OCI-LY1 (cell line): Measurements from ENCODE around the gene SLC29A3.
A peak's percentile ranks its signal among the peaks of the same experiment; 100 is the strongest.

Experiments used
- H2AFZ ChIP-seq: fragments of 200-600 bp; sonication (generic), shearing (Covaris generic); 2 replicates; pipeline ENCODE4 v1.6.0; 2014; ENCODE audit warnings: antibody characterized with exemption, mild to moderate bottlenecking, low read length
- H3F3A ChIP-seq: fragments of 200-600 bp; sonication (generic), shearing (Covaris generic); 2 replicates; pipeline ENCODE4 v1.6.0; 2014; ENCODE audit warnings: mild to moderate bottlenecking, antibody characterized with exemption, low read length, moderate library complexity; ENCODE audit not compliant: insufficient read depth
- H3K27ac ChIP-seq: fragments of 200-600 bp; sonication (generic); 2 replicates; pipeline ENCODE4 v1.5.1; 2014; ENCODE audit warnings: low read length, mixed run types, mild to moderate bottlenecking, low read depth; ENCODE audit not compliant: poor library complexity, severe bottlenecking
- H3K27me3 ChIP-seq: fragments of 200-600 bp; sonication (generic); 2 replicates; pipeline ENCODE4 v1.6.0; 2014; ENCODE audit warnings: antibody characterized with exemption, mild to moderate bottlenecking, low read length, moderate library complexity; ENCODE audit not compliant: insufficient read depth
- H3K36me3 ChIP-seq: fragments of 200-600 bp; sonication (generic); 2 replicates; pipeline ENCODE4 v1.6.1; 2014; ENCODE audit warnings: mild to moderate bottlenecking, antibody characterized with exemption, low read length, moderate library complexity, mixed read lengths; ENCODE audit not compliant: insufficient read depth
- H3K4me1 ChIP-seq: fragments of 200-600 bp; sonication (generic); 2 replicates; pipeline ENCODE4 v1.5.1; 2014; ENCODE audit warnings: mild to moderate bottlenecking, low read length, moderate library complexity; ENCODE audit not compliant: insufficient read depth, severe bottlenecking
- H3K4me2 ChIP-seq: fragments of 200-600 bp; sonication (generic), shearing (Covaris generic); 2 replicates; pipeline ENCODE4 v1.6.1; 2014; ENCODE audit warnings: low read length
- H3K4me3 ChIP-seq: fragments of 200-600 bp; sonication (generic); 2 replicates; pipeline ENCODE4 v1.5.1; 2014; ENCODE audit warnings: low read length, low read depth, mild to moderate bottlenecking, mixed read lengths; ENCODE audit not compliant: poor library complexity, severe bottlenecking
- H3K79me2 ChIP-seq: fragments of 200-600 bp; shearing (Covaris generic); 2 replicates; pipeline ENCODE4 v1.6.1; 2016; ENCODE audit warnings: mixed run types, low read length, mixed read lengths; ENCODE audit not compliant: insufficient read depth
- H3K9ac ChIP-seq: fragments of 200-600 bp; sonication (generic), shearing (Covaris generic); 2 replicates; pipeline ENCODE4 v1.6.1; 2014; ENCODE audit warnings: mild to moderate bottlenecking, low read length, mixed read lengths
- H3K9me2 ChIP-seq: fragments of 200-600 bp; sonication (generic), shearing (Covaris generic); 2 replicates; pipeline ENCODE4 v1.6.1; 2014; ENCODE audit warnings: low read depth, mild to moderate bottlenecking, low read length, mixed read lengths
- H3K9me3 ChIP-seq: fragments of 200-600 bp; shearing (Covaris generic); 2 replicates; pipeline ENCODE4 v1.6.1; 2014; ENCODE audit warnings: low read length, mixed read lengths
- H4K20me1 ChIP-seq: fragments of 200-600 bp; sonication (generic), shearing (Covaris generic); 2 replicates; pipeline ENCODE4 v1.6.0; 2016; ENCODE audit warnings: mild to moderate bottlenecking, low read length; ENCODE audit not compliant: insufficient read depth
- CTCF ChIP-seq: fragments of 200-600 bp; sonication (generic), shearing (Covaris generic); IDR thresholded peaks from 2 replicates; pipeline ENCODE4 v1.5.1; 2017; ENCODE audit warnings: mild to moderate bottlenecking, antibody characterized with exemption, low read length, moderate library complexity, mixed read lengths
- EZH2 ChIP-seq: fragments of 200-600 bp; sonication (generic), shearing (Covaris generic); IDR thresholded peaks from 2 replicates; pipeline ENCODE4 v1.8.0; 2017; ENCODE audit warnings: borderline replicate concordance, mixed run types, mild to moderate bottlenecking, antibody characterized with exemption, low read length, moderate library complexity, mixed read lengths

SLC29A3 gene

GRCh38 chr10:71274901-71275796 lies 43.9 kb upstream of the SLC29A3 start:
- Histone ChIP-seq H3K9me3 (no peaks in the 10 kb centered on the region), H3K79me2 (no peaks in the 10 kb centered on the region), H3K4me2 (no peak overlapping the region), H2AFZ (no peak overlapping the region), H3K9me2 (no peaks in the 10 kb centered on the region), H3K4me3 (no peak overlapping the region), H3K36me3 (no peaks in the 10 kb centered on the region), H3F3A (no peaks in the 10 kb centered on the region), H3K9ac (no peak overlapping the region), H3K4me1 (no peaks in the 10 kb centered on the region), H4K20me1 (no peaks in the 10 kb centered on the region), H3K27me3 (no peaks in the 10 kb centered on the region), H3K27ac (no peak overlapping the region)
- TF ChIP-seq EZH2 (no peak), CTCF (peak; percentile 66)

GRCh38 chr10:71276873-71277272 lies 42.2 kb upstream of the SLC29A3 start:
- H3F3A ChIP-seq: no peaks in the 10 kb centered on the region
- H3K9ac ChIP-seq: no peak overlapping the region
- H3K9me2 ChIP-seq: no peaks in the 10 kb centered on the region
- no peaks in the 10 kb centered on the region for H3K27me3 ChIP-seq
- H3K79me2 ChIP-seq: no peaks in the 10 kb centered on the region
- TF ChIP-seq EZH2: no peak
- TF ChIP-seq CTCF: no peak
- H3K36me3 ChIP-seq: no peaks in the 10 kb centered on the region
- no peaks in the 10 kb centered on the region for H3K9me3 ChIP-seq
- no peak overlapping the region for H3K27ac ChIP-seq
- H2AFZ ChIP-seq: no peak overlapping the region
- no peak overlapping the region for H3K4me2 ChIP-seq
- no peak overlapping the region for H3K4me3 ChIP-seq
- no peaks in the 10 kb centered on the region for H4K20me1 ChIP-seq
- H3K4me1 ChIP-seq: no peaks in the 10 kb centered on the region

GRCh38 chr10:71277914-71278665 lies 41.0 kb upstream of the SLC29A3 start:
- H4K20me1 ChIP-seq: no peaks in the 10 kb centered on the region
- H3K27ac ChIP-seq: no peak overlapping the region
- no peak overlapping the region for H3K4me3 ChIP-seq
- H3F3A ChIP-seq: no peaks in the 10 kb centered on the region
- no peaks in the 10 kb centered on the region for H3K79me2 ChIP-seq
- TF ChIP-seq EZH2: no peak
- no peak for TF ChIP-seq CTCF
- no peak overlapping the region for H3K9ac ChIP-seq
- H3K36me3 ChIP-seq: no peaks in the 10 kb centered on the region
- H2AFZ ChIP-seq: no peak overlapping the region
- no peaks in the 10 kb centered on the region for H3K9me3 ChIP-seq
- no peaks in the 10 kb centered on the region for H3K9me2 ChIP-seq
- no peaks in the 10 kb centered on the region for H3K4me1 ChIP-seq
- H3K4me2 ChIP-seq: no peak overlapping the region
- no peaks in the 10 kb centered on the region for H3K27me3 ChIP-seq
